ENCODE measurements around the gene DNAH17.

DNA sequence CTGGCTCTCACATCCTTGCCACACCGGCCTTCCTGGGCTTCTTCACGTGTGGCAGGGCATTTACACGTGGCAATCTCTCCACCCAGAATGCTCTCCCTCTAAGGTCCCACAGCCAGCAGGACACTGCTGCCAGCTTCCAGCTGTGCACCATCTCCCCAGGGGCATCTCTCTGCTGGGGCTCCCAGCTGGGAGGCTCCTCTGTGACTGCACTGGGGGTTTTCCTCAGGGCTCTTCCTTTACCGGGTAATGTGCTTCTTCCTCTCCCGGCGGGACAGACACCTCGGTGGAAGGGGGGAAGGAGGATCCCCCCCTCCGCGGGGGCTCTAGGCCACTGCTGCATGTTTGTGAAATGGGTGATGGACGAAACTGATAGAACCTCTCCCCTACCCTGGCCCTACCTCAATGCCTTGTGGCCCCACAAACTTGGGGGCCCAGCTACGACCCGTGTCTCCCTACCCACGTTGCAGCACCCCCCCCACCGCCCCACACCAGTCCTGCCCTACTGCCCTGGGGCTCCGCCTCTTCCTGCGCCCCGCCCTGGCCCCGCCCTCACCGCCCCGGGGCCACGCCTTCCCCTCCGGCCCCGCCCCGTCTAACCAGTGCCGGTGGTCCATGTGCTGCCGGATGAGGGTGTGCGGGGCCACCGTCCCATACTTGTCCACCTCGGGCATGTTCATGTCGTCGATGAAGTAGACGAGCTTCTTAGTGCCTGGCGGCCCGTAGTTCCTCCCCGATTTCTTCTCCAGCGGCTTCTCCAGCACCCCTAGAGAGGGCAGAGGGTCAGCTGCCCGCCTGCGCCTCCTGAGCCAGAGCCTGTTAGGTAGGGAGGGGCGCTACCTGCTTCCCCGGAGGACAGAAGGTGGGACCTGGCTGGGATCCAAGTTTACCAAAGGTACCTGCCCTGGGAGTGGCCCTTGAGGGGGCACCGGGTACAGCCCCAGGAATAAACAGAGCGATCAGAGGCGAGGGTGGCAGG lies 92.6 kb downstream of the DNAH17 start:
- TF ChIP-seq, protein P1, sequence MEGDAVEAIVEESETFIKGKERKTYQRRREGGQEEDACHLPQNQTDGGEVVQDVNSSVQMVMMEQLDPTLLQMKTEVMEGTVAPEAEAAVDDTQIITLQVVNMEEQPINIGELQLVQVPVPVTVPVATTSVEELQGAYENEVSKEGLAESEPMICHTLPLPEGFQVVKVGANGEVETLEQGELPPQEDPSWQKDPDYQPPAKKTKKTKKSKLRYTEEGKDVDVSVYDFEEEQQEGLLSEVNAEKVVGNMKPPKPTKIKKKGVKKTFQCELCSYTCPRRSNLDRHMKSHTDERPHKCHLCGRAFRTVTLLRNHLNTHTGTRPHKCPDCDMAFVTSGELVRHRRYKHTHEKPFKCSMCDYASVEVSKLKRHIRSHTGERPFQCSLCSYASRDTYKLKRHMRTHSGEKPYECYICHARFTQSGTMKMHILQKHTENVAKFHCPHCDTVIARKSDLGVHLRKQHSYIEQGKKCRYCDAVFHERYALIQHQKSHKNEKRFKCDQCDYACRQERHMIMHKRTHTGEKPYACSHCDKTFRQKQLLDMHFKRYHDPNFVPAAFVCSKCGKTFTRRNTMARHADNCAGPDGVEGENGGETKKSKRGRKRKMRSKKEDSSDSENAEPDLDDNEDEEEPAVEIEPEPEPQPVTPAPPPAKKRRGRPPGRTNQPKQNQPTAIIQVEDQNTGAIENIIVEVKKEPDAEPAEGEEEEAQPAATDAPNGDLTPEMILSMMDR (IDR thresholded peaks at IDR 0.05): no peak
- no peak for TF ChIP-seq POLR2A (IDR thresholded peaks at IDR 0.05)

Data from lower leg skin (tissue), 3 donors.